Pons (tissue), 1 donor: ENCODE data around the gene PCGF3.

Experiments
- DNase-seq: peaks from one replicate; pipeline ENCODE4 v3.0.0-alpha.2; 2016; ENCODE audit warnings: low spot score

Gene PCGF3

DNA sequence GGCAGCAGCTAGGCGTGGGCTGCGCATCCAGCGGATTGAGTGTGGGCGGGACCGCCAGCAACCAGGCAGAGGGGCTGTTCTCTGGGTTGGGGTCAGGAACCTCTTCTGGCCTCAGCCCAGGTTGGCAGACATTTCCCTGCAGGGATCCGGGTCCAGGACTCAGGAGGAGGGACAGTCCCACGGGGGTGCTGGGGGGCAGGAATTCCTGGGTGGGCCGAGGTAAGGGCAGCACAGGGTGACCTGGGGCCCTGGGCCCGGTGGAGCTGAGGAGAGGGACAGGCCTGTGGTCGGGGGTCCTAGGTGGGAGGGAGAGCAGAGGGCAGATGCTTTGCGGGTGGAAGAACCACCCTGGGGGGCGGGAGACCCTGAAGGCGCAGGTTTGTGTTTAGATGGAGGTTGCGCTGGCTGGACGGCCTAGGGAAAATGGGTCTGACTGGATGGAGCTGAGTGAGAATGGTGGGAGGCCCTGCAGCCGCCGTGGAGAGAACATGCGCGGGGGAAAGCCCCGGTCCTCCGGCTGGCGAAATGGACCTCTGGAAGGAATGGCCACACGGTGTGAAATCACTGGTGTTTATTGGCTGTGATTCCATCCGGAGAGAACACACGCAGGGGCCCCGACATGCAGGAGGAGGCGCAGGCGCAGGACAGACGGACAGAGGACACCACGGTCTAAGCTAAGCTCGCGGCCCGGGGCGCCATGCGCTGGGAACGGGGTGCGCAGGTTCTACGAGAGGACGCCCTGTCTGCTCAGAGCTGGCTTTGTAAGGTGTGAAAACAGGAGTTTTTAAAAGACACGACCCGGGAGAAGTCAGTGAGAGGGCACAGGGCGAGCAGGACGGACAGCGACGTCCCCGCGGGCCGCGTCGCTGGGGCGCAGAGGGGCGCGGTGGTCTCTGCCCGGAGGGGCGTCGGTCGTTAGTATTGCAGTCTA is 79.0 kb downstream of the PCGF3 start:
- no peak for DNase-seq

DNA sequence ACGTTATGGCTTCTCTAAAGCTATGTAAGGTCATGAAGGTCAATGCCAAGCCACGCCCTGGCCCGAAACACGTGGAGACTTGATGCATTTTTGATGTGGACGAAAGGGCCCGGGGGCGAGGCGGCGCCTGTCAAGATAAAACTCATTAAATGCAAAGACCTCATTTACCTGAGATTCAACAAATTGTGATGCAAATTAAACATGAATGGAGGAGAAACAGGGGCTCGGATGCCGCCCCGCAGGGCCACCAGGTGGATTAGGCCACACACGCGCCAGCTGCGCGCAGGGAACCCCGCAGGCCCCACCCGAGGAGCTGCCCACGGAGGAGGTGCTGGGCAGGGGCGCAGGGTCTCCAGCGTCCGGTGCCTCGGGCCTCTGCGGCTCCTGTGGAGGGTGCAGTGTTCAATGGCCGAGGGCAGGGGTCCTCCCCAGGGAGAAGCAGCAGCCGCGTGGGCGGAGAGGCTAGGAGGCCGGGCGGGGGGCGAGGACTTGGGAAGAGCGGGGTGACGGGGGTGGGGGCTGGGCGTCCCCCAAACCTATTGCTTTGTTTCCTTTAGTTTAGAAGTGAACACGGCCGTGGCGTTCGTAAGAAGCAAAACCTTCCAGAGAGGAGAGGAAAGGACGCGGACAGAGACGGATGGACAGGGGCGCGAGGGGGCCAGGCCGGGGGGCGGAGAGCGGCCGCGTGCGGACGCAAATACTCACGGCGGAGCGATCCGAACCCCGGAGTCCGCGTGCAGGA is 79.9 kb downstream of the PCGF3 start:
- DNase-seq: no peak

DNA sequence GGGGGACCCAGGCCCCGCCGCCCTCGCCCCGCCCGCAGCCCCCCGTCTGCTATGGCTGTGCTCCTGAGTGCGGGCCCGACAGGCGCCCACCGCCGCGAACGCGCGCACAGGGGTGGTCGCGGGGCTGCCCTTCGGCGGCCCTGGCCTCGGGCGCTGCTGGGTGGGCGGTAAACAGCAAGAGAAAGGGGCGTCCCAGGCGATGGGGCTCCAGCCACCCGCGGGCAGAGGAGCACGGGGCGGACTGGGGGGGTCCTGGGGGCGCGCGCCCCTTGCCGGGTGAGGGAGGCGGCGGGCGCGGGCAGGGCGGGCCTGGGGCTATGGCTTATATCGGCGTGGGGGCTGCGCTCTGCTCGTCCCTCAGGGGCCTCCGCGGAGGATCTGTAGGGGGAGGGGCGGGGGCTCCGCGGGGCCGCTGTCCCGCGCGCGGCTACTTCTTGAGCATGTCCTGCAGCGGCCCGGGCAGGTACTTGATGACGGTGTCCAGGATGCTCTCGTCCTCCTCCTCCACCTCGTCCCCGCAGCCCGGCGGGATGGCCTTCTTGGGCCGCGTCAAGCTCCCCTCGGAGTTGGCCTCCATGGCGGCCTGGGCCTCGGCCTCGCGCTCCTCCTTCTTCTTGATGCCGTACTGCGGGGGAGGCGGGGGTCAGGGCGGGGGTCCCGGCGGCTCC is 80.6 kb downstream of the PCGF3 start:
- DNase-seq: no peak

DNA sequence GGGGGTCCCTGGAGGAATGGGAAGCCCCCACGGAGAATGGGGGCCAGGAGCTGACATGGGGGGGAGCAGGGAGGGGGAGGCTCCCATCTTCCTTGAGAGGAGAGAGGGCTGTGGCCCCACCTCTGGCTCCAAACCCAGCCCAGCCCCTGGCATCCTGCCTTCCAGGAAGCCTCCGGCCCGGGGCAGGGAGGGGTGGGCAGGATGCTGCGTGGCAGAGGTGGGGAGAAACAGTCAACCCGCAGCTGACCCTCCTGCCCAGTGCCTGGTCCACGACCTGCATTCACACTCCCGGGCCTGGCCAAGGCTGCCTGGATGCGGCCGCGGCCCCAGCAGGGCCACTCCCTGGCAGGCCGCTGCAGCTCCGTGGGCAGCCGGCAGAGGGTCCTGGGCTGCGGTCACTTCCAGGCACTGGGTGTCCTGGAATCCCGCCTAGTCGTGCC is 81.2 kb downstream of the PCGF3 start:
- DNase-seq: no peak

DNA sequence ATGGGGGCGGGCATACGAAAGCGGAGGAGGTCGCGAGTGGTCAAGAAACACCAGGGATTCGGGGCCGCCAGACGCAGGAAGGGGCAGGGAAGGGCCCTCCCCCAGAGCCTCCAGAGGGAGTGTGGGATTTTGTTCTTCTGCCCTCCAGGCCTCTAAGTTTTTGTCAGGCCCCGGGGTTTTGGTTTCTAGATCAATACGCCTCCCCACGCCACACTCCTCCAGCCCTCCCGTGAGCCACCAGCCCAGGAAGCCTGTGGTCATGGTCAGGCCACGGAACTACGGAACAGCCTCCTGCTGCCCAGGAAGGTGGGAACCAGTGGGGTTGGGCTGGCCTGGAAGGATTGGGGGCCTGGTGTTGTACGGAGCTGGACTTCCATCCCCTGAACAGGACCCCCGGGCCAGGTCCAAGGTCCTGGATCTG is 81.9 kb downstream of the PCGF3 start:
- DNase-seq: no peak

DNA sequence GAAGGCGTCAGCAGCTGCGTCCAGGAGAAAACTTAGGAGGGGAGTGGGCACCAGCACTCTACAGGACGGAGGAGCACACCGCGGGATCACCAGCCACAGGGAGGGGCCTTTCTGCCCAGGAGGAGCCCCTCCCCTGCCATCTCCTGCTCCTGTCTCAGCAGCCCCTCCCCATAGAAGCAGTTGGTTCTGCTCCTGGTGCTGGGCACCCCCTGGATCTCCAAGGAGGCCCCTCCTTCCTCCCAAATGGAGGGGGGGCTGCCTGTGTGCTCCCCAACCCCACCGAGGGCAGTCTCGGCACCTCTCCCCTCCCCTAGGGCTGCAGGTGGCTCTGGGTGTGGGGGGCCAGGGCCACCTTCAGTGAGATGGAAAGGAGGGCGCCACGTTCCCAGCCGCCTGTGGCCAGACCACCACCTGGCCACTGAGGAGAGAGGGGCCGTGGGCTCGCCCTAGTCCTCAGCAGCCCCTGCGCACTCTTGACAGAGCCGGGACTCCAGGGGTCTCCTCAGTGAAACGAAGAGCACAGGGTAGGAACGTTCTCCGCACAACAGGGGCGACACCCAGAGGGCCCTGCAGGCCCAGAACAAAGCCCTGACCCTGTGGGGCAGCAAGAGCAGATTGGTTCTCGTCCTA is 82.5 kb downstream of the PCGF3 start:
- DNase-seq: no peak

DNA sequence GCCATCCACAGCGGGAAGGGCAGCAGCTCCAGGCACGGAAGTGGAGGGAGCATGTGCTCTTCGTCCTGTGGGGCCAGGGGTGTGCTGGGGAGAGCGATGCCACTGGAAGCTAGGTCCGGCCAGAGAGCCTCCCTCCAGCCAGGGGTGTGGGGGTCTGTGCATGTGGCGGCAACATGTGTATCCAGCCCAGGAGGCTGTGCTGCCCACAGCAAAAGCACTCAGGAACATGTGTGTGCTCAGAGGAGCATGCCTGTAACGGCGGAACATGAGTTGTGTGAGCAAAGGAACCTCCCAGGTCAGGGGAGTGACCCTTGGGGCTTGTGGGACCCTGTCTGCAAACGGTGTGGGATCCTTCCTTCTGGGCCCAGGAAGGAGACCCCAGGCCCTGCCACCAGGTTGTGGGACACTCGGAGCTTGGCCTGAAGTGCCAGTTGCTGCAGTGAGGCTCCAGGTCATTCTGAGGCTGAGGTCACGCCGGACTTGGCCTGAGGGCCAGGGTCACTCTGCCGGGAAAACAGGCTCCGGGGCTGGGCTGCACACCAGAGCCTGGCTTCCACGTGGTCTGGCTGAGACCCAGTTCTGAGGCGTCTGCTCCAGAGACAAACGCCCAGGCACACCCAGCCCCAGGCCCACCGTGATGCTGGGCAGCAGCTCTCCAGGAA is 83.1 kb downstream of the PCGF3 start:
- DNase-seq: no peak

DNA sequence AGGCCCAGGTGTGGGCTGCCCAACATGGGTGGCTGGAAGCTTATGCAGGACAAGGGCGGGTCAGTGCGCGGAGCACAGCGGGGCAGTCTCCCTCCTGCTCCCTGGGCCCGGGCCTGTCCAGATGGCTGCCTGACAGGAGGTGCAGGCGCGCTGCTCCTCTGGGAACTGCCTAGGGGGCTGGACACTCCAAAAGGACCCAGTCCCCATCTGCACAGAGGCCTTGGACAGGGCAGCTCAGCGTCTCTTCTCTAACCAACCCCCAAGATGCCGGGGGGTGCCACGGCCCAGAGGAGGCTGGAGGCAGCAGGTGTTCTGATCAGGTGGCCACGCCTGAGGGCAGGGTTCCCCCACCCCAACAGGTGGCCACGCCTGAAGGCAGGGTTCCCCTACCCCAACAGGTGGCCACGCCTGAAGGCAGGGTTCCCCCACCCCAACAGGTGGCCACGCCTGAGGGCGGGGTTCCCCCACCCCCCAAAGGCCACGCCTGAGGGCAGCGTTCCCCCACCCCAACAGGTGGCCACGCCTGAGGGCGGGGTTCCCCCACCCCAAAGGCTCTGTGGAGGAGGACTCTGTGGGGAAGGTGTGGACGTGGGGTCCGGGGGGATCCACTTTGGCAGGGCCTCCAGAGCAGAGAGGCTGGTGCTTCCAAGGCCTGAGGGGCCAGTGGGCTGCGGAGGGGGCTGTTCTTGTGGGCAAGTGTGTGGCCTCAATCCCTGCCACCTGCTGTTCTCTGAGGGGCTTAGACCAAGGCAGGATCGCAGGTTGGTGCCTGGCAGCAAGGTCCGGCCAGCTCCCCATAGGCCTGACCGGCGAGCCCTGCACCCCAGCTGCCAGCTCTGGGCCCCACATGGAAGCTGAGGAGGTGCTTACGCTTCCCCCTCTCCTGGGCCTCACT is 84.2 kb downstream of the PCGF3 start:
- no peak for DNase-seq

DNA sequence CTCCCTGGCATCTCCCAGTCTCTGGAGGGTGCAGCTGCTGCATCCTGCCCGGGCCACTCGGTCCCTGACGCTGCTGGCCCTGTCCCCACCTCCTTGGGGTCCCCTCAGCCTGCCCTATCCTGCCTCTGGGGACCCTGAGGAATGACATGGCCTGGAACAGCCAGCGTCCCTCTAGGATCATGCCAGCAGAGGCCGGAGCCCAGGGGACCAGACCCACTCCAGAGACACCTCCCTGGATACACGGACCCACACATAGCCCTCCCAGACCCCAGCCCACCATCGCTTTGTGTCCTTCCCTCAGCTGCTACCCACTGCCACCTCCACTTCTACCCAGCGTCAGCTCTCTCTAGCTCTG is 84.8 kb downstream of the PCGF3 start:
- DNase-seq: no peak

DNA sequence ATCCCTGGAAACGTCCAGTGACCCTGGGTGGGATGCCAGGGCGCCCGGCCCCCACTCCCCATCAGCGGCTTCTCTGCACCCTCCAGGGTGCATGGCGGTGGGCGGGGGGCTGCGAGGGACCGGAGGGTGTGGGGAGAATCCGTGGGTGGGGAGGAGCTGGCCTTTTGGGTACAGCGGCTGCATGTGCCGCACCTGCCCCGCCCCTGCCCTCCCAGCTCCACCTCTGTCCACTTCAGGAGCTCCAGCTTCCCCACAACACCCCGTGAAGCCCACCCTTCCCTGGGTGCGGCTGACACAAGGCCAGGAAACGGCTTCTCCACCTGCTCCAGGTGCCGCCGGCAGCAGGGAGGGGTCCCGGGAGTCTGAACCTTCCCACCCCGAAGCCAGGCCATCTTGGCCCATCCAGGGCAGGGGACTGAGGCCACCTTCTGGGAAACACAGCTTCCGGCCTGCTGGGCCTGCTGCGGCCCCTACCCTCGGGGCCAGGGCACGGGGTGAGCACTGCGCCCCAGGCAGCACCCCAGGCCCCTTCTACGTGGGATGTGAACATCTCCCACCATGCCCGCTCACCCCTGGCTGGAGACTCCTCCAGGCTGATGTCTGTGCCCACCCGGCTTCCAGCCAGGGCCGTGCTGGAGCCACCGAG is 85.7 kb downstream of the PCGF3 start:
- no peak for DNase-seq

DNA sequence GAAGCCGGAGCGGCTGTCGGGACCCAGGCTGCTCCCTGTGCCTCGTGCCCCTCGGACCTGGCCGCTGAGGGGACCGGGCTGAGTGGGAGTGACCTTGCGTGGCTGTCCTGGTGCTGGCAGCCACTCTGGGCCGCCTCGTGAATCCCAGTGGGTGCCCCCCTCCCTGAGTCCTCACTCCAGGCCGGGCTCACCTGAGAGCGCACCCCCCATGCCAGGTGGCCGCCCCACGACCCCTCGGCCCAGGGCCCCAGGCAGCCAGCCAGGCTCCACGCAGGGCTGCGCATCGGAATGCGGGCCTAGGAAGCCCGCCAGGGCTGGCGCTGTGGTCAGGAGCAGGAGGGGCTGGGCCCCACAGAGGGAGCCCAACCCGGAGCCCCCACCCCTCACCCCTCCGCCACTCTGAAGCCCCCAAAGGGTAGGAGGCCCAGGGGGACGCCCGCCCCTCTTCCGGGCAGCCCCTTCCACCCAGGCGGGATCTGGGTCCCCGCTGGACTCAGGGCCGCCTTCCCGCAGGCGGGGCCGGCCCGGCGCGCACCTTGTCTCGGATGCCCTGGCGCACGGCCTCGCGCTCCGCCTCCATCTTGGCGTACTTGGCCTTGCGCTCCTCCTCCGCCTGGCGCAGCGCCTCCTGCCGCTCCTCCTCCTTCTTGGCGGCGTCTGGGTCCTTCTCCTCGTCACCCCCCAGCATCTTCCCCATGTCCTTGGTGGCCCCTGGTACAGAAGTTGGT is 86.4 kb downstream of the PCGF3 start:
- DNase-seq: no peak

DNA sequence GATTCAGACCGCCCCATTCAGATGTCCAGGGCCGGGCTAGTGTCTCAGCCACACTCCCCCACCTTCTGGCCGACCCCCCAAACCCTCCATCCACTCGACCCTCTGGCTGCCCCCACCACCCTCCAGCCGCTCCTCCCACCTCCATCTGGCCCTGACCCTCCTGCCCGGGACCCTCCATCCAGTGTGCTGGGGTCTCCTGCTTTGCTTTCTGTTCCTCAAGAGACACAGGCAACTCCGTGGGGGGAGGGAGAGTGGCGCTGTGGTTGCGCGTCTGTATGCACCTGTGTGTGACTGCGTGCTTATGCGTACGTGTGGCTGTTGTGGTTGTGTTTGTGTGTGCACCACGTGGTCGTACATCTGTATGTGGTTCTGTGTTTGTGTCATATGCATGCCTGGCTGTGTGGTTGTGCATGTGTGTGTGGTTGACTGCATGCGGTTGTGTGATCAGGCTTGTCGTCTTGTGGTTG is 87.0 kb downstream of the PCGF3 start:
- no peak for DNase-seq

DNA sequence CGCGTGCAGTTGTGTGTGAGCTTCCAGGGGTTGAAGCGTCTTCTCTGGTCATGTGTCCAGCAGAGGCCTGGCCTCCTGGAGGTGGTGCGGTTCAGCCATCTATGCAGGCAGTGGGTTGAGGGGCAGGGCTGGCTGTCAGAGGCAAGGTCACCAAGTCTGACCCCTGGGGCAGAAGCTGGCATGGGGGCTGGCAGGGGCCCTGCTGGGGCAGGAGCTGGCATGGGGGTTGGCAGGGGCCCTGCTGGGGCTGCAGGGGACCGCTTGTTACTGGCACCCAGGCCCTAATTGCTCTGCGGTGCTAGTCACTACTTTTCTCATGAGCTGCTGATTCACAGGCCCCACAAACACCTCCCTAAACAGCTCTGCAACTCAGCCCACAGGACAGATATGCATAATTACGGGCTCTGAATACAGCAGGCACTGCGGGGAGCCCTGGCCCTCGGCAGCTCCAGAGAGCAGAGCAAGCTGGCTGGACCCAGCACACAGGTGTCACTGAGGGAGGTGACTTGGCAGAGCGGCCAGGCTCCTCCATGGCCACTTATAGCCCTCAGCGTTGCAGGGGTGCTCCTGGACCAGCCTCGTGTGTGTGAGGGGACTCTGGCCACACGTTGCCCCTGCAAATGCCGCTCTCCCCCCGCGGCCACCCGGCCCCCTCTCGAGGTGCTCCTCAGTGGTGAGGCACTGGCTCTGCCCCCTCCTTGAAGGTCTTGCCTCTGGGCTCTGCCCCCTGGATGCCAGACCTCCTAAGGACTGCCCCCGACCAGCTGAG is 87.6 kb downstream of the PCGF3 start:
- DNase-seq: no peak

DNA sequence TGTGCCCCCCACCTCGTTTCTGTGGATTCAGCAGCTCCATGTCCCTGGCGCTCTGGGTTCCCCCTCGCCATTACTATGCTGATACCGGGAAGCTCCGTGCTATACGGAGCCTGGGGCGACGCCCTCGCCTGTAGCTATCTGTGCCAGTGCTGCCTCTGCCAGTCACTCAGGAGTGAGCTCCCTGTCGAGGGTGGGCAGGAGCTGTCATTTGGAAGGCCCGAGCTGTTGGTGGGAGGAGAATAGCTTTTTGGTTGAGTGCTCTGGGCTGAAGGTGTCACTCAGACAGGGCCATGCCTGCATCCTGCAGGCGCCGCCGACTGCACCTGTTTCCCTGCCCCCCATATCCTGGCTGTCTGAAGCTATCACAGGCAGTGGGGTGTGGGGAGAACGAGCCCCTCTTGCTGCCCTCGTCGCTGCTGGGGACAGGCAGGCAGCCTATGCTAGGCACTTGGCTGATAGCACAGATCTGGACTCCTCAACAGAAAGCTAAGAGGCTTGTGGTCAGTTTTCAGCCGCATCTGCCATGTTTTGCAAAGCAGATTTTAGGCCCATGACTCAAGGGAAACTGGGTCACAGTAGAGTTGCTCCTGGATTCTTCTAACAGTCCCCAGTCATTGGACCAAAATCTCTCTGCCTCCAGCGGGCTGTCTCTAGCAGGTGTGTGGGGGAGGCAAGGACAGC is 88.4 kb downstream of the PCGF3 start:
- no peak for DNase-seq

DNA sequence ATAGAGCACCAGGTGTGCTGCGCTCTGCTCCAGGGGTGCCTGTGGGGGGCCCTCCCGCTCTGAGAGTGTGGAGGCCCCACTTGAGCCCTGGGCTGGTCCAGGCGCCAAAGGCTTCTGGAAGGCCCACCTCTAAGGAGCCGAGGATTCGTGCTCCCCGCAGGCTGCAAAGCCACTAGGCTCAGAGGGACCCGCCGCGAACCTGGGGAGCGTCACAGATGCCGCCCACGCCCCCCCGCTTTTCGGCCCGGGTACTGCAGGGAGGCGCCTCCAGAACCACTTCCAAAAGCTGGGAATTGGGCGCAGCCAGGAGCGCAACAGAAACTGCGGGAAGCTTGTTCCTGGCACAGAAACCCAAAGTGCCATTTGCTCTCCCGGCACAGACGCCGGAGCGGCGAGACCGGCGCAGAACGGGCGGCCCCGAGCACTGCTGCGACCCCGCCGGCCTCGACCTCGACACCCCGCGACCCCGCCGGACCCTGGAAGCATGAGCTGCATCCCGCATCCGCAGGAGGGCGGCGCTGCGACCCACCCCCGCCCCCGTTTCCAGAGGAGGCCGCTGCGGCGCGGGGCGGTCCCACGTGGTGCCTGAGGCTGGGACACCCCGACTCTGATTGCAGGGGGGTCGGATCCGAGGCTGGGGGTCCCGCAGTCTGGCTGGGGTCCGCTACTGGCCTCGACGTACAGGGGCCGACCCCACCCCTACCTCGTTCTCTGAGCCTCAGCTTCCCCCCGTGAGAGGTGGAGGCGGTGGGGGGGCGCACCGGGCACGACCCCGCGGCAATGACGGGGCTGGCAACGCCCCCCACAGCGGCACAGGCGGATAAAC is 89.5 kb downstream of the PCGF3 start:
- DNase-seq: no peak

DNA sequence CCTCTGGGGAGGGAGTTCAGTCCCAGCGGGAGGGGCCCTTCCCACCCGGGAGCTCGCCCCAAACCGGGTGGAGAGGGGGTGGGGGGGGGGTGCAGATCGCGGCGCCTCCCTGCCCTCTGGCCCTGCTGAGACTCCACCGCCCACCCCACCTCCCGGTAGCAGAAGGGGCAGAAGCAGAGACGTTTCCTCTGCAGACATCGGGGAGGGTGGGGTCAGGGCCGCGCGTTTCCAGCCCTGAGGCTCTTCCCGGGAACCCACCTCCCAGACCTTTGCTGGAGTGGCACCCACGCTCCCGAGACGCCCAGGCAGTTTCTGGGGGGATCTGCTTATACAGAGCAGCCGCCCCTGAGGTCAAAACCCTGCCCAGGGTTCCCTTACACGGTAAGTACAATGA is 90.1 kb downstream of the PCGF3 start:
- DNase-seq: no peak

DNA sequence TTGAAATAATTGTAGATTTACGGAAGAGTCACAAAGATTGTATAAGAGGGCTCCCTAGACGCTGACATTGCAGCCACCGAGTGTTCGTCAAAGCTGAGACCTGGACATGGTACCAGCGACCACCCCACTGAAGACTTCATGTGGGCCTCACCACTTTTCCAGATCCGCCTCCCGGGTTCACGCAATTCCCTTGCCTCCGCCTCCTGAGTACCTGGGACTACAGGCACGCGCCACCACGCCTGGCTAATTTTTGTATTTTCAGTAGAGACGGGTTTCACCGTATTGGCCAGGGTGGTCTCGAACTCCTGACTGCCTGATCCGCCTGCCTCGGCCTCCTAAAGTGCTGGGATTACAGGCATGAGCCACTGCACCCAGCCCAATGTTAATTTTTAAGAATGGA is 90.6 kb downstream of the PCGF3 start:
- no peak for DNase-seq
